IPS DF 6.9 (cell line): Measurements from ENCODE around the gene IFNGR1.

Experiments used
- DNase-seq: peaks from one replicate; pipeline ENCODE4 v3.0.0-alpha.2; 2013; ENCODE audit warnings: low read depth, low spot score
- H3K27ac ChIP-seq: one replicate; pipeline ENCODE4 v1.5.1; 2013; ENCODE audit warnings: low read length, control low read depth
- H3K27me3 ChIP-seq: 2 replicates; pipeline ENCODE4 v1.6.1; 2013; ENCODE audit warnings: mild to moderate bottlenecking, low read length; ENCODE audit not compliant: control insufficient read depth, insufficient read depth
- H3K36me3 ChIP-seq: 2 replicates; pipeline ENCODE4 v1.6.1; 2013; ENCODE audit warnings: low read length; ENCODE audit not compliant: control insufficient read depth, insufficient read depth
- H3K4me1 ChIP-seq: 2 replicates; pipeline ENCODE4 v1.6.1; 2013; ENCODE audit warnings: low read length; ENCODE audit not compliant: control insufficient read depth, insufficient read depth
- H3K4me3 ChIP-seq: 2 replicates; pipeline ENCODE4 v1.5.1; 2013; ENCODE audit warnings: mild to moderate bottlenecking, low read length
- H3K9me3 ChIP-seq: 2 replicates; pipeline ENCODE4 v1.6.1; 2013; ENCODE audit warnings: low read length, inconsistent platforms; ENCODE audit not compliant: control insufficient read depth, insufficient read depth
- whole genome bisulfite sequencing: extraction: QIAGEN DNeasy Blood & Tissue Kit; methylation state at CpG from one replicate; pipeline ENCODE4 v1.1.7; 2013; ENCODE audit warnings: mixed read lengths, missing lambda C conversion rate; ENCODE audit not compliant: insufficient read length, insufficient coverage; 5-methylcytosine and 5-hydroxymethylcytosine counted together

IFNGR1 gene

GRCh38 chr6:137177611-137178010, 41.6 kb downstream of the IFNGR1 start:
- H3K27ac ChIP-seq = no peak overlapping the region
- H3K27me3 ChIP-seq = no peaks in the 10 kb centered on the region
- no peaks in the 10 kb centered on the region; the same call in 1 of the 2 replicates for H3K9me3 ChIP-seq
- no CpG with 5 or more reads among the region's 1 CpG for WGBS
- DNase-seq = no peak
- H3K4me1 ChIP-seq = no peaks in the 10 kb centered on the region
- H3K36me3 ChIP-seq = no peaks in the 10 kb centered on the region
- no peak overlapping the region for H3K4me3 ChIP-seq

- H3K9me3 ChIP-seq = no peaks in the 10 kb centered on the region; the same call in 1 of the 2 replicates
- no peaks in the 10 kb centered on the region for H3K27me3 ChIP-seq
- H3K4me1 ChIP-seq = no peaks in the 10 kb centered on the region; the same call in 1 of the 2 replicates
- DNase-seq = no peak
- H3K36me3 ChIP-seq = no peaks in the 10 kb centered on the region
- H3K4me3 ChIP-seq = no peak overlapping the region
- no CpG with 5 or more reads among the region's 5 CpGs for WGBS
- no peak overlapping the region for H3K27ac ChIP-seq
Measured at GRCh38 chr6:137176729-137177128, 42.5 kb downstream of the IFNGR1 start.

GRCh38 chr6:137175868-137176245, 43.3 kb downstream of the IFNGR1 start:
- H3K27me3 ChIP-seq = no peaks in the 10 kb centered on the region
- H3K4me3 ChIP-seq = no peak overlapping the region
- no peaks in the 10 kb centered on the region; the same call in 1 of the 2 replicates for H3K9me3 ChIP-seq
- H3K4me1 ChIP-seq = no peaks in the 10 kb centered on the region; the same call in 1 of the 2 replicates
- no peak overlapping the region for H3K27ac ChIP-seq
- no CpG with 5 or more reads among the region's 1 CpG for WGBS
- no peaks in the 10 kb centered on the region for H3K36me3 ChIP-seq
- no peak for DNase-seq

- no peak for DNase-seq
- no CpG with 5 or more reads among the region's 4 CpGs for WGBS
Measured at GRCh38 chr6:137175157-137175867, 43.9 kb downstream of the IFNGR1 start.

GRCh38 chr6:137173501-137173900, 45.7 kb downstream of the IFNGR1 start, which contains the start of gene IL22RA2:
TSS of gene IL22RA2 (minus strand) at chr6:137173644. CDS start at chr6:137161749, 11,895 bp downstream.
- H3K4me1 ChIP-seq = no peaks in the 10 kb centered on the region; the same call in 1 of the 2 replicates
- H3K9me3 ChIP-seq = no peaks in the 10 kb centered on the region; the same call in 1 of the 2 replicates
- H3K36me3 ChIP-seq = no peaks in the 10 kb centered on the region
- H3K27me3 ChIP-seq = no peaks in the 10 kb centered on the region
- no CpG with 5 or more reads among the region's 4 CpGs for WGBS
- DNase-seq = no peak
- no peak within 1 kb of the TSS for H3K27ac ChIP-seq
- H3K4me3 ChIP-seq = no peak within 1 kb of the TSS

More at GRCh38 chr6:137175157-137175867, 43.9 kb downstream of the IFNGR1 start:
- no peak overlapping the region for H3K4me3 ChIP-seq
- no peaks in the 10 kb centered on the region; the same call in 1 of the 2 replicates for H3K4me1 ChIP-seq
- no peaks in the 10 kb centered on the region; the same call in 1 of the 2 replicates for H3K9me3 ChIP-seq
- H3K27ac ChIP-seq = no peak overlapping the region
- no peaks in the 10 kb centered on the region for H3K27me3 ChIP-seq
- no peaks in the 10 kb centered on the region for H3K36me3 ChIP-seq

GRCh38 chr6:137172734-137173431, 46.3 kb downstream of the IFNGR1 start:
- WGBS = no CpG with 5 or more reads among the region's 11 CpGs
- Histone ChIP-seq H3K36me3 (no peaks in the 10 kb centered on the region), H3K4me3 (no peak overlapping the region), H3K4me1 (no peaks in the 10 kb centered on the region; the same call in 1 of the 2 replicates), H3K9me3 (no peaks in the 10 kb centered on the region; the same call in 1 of the 2 replicates), H3K27me3 (no peaks in the 10 kb centered on the region), H3K27ac (no peak overlapping the region)
- no peak for DNase-seq

- DNase-seq = peak; percentile 5
- no peaks in the 10 kb centered on the region; the same call in 1 of the 2 replicates for H3K4me1 ChIP-seq
- no peak overlapping the region for H3K27ac ChIP-seq
- no peaks in the 10 kb centered on the region for H3K36me3 ChIP-seq
- peaks cover 1% of the 10 kb centered on the region; the same call in 1 of the 2 replicates for H3K9me3 ChIP-seq
- no peaks in the 10 kb centered on the region for H3K27me3 ChIP-seq
- WGBS = 100% methylated on average over 2 of the region's 13 CpGs
- H3K4me3 ChIP-seq = no peak overlapping the region
Measured at GRCh38 chr6:137171824-137172733, 47.1 kb downstream of the IFNGR1 start.

- Histone ChIP-seq H3K36me3 (no peaks in the 10 kb centered on the region), H3K4me3 (no peak overlapping the region), H3K9me3 (peaks cover 1% of the 10 kb centered on the region; the same call in 1 of the 2 replicates), H3K27me3 (no peaks in the 10 kb centered on the region), H3K27ac (no peak overlapping the region), H3K4me1 (no peaks in the 10 kb centered on the region; the same call in 1 of the 2 replicates)
- no peak for DNase-seq
- no CpG with 5 or more reads among the region's 1 CpG for WGBS
Measured at GRCh38 chr6:137171053-137171374, 48.2 kb downstream of the IFNGR1 start.

GRCh38 chr6:137170266-137171052, 48.7 kb downstream of the IFNGR1 start:
- Histone ChIP-seq H3K27me3 (no peaks in the 10 kb centered on the region), H3K36me3 (no peaks in the 10 kb centered on the region), H3K27ac (no peak overlapping the region), H3K4me3 (no peak overlapping the region), H3K9me3 (peaks cover 1% of the 10 kb centered on the region; the same call in 1 of the 2 replicates), H3K4me1 (no peaks in the 10 kb centered on the region; the same call in 1 of the 2 replicates)
- WGBS = no CpG with 5 or more reads among the region's 13 CpGs
- no peak for DNase-seq
